Activated CD4-positive, alpha-beta T cell treated with anti-CD3 and anti-CD28 coated beads for 48 hours (primary cell): ENCODE measurements around the gene ATP8B2.
"Not testable (repeated sequence)": the region's sequence is repeated elsewhere in the genome, so short reads cannot be mapped to it uniquely, and the experiment has no call there.

Experiments
- DNase-seq: peaks from one replicate; pipeline ENCODE4 v3.0.0-alpha.2; 2020

The ATP8B2 gene

DNA sequence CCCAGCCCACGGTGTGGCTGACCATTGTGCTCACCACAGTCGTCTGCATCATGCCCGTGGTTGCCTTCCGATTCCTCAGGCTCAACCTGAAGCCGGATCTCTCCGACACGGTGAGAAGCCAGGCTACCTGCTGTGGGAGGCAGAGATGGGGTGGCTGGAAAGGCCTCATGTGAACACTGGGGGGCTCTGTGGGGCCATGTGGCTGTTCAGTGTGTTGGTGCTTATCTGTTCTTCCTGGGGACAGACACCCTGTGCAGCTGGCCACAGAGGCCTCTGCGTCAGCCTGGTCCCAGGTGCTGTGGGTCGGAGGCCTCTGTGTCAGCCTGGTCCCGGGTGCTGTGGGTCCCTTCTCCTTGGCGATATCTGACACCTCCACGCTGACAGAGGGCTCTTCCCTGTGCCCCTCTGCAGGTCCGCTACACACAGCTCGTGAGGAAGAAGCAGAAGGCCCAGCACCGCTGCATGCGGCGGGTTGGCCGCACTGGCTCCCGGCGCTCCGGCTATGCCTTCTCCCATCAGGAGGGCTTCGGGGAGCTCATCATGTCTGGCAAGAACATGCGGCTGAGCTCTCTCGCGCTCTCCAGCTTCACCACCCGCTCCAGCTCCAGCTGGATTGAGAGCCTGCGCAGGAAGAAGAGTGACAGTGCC is 23.2 kb downstream of the ATP8B2 start:
- DNase-seq = peak; percentile 14

- DNase-seq = no peak
Observed at GRCh38 chr1:154349121-154349520, 23.8 kb downstream of the ATP8B2 start.

- no peak for DNase-seq
Observed at GRCh38 chr1:154350383-154350782, 25.1 kb downstream of the ATP8B2 start.

- no peak for DNase-seq
Observed at GRCh38 chr1:154351363-154352068, 26.2 kb downstream of the ATP8B2 start.

DNA sequence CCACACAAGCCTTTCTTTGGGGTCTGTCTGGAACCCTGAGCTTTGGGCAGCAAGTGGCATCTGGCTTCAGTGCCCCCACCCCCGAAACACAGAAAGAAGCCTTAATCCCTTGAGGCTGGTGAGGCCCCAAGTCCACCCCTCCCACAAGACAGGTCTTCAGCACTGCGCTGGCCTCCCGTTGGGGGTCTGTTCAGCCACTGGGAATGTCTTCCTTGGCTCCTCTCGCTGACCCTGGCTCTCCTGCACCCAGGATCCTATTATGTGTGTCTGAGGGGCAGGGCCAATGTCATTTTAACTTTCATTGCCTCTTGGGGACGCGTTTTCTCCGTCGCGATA is 26.9 kb downstream of the ATP8B2 start:
- DNase-seq = no peak

- peak; percentile 65 for DNase-seq
Observed at GRCh38 chr1:154352581-154353459, 27.5 kb downstream of the ATP8B2 start.

DNA sequence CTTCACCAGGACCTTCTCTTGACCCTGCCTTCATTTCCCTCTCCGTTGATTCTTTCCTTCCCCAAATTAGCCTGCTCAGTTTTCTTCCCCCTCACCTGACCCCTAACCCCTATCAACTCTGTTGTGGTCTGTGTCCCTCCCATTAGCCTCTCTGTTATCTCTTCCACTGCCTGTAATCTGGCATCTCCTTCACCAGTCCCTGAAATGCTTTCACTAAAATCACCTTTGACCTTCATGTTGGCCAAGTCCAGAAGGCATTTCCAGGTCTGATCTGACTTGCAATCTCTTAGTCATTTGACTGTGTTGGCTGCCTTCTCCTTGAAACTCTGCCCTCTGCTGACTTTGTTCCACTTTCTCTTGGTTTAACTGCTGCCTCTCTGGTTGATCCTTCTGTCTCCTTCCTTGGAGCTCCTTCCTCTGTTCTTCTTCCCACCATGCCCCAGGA is 28.2 kb downstream of the ATP8B2 start:
- peak; percentile 47 for DNase-seq

GRCh38 chr1:154353966-154354365 is 28.6 kb downstream of the ATP8B2 start:
- DNase-seq = no peak

- DNase-seq = no peak
Observed at GRCh38 chr1:154358519-154358918, 33.2 kb downstream of the ATP8B2 start.

DNA sequence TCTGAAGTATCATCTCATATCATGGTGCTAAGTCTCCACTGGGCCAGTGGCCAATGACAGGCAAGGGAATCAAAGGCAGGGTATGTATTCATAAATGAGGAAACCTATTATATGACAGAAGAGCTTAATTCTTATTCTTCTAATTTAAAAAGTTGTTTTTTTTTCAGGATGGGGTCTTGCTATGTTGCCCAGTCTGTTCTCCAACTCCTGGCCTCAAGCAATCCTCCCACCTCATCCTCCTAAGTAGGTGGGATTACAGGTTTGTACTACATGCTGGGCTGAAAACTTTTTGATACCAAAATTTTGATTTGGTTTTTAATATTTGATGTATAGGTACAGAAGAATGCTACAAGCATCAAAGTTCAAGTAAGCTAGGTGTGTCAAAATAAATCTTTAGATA is 35.0 kb downstream of the ATP8B2 start:
- DNase-seq = no peak

GRCh38 chr1:154360881-154361280 is 35.6 kb downstream of the ATP8B2 start:
- not testable (repeated sequence) for DNase-seq

GRCh38 chr1:154361357-154361756 is 36.0 kb downstream of the ATP8B2 start:
- DNase-seq = no peak

DNA sequence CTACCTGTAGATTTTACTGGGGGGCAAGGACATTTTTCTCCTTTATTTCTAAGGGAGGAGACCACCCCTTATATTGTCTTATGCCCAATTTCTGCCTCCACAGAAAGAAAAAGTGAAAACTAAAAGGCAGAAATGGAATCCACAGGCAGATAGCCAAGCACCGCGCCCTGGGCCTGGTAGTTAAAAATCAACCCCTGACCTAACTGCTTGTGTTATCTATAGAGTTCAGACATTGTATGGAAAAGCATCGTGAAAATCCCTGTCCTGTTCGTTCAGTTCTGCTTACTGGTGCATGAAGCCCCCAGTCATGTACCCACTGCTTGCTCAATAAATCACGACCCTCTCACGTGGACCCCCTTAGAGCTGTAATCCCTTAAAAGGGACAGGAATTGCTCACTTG is 46.1 kb downstream of the ATP8B2 start:
- no peak for DNase-seq

DNA sequence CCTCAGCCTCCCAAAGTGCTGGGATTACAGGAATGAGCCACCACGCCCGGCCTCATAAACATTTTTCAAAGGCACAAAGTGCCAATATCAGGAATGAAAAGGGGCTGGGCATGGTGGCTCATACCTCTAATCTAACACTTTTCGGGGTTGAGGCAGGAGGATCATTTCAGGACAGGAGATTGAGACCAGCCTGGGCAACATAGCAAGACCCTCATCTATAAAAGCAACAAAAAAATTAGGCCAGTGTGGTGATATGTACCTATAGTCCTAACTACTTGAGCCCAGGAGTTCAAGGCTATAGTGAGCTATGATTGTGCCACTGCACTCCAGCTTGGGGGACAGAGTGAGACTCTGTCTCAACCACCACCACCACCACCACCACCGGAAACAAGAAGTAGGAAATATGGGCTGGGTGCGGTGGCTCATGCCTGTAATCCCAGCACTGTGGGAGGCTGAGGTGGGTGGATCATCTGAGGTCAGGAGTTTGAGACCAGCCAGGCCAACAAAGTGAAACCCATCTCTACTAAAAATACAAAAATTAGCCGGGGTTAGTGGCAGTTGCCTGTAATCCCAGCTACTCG is 48.5 kb downstream of the ATP8B2 start:
- DNase-seq = peak; percentile 57

- DNase-seq = no peak
Observed at GRCh38 chr1:154379301-154379700, 54.0 kb downstream of the ATP8B2 start.

GRCh38 chr1:154384650-154385489 is 59.5 kb downstream of the ATP8B2 start:
- no peak for DNase-seq

DNA sequence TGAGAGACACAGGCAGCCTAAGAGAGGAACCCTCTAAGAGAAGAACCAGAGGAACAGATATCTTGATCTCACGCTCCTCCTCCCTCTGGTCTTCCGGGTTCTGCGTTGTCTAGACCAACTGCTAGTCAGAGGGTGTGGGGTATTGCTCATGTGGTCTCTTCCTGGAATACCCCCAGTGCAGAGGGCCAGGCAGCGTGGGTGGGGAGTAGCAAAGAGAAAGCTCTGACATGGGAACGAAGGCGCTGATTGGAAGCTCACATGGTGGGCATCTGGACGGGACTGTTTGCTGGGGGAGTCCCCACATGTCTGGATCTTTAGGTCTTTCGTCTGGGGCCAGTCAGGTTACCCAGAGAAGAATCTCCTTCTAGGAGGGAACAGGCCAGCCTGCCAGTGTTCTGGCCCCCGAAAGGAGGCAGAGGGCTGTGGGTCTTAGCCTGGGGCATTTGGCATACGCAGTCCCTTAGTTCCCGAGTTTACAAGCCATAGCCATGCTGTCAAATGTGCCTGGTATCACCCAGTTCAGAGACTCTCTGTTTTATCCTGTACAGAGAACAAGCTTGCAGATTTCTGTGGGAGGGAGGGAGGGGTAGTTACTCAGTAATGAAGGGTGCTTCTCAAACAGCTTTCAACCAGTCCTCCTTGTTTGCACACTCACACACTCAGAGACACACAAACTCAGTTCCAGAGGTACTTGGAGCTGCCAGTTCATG is 61.5 kb downstream of the ATP8B2 start:
- DNase-seq = peak; percentile 87

- no peak for DNase-seq
Observed at GRCh38 chr1:154391086-154391770, 65.9 kb downstream of the ATP8B2 start.

DNA sequence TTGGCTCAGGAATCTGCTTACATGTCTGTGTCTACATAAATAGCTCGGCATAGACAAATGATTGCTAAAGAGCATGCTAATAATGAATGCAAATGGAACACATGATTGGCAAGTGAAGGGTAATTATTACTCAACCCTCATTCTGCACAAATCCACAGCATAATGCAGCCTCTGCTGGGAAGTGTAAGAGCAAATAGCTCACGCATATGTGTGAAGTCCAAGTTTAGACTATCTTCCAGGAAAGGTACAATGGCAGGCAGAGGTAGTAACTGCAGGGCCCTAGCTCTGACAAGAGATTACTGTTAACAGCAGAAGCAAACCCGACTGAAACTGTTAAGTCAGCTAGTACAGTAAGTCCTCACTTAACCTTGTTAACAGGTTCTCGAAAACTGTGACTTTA is 72.8 kb downstream of the ATP8B2 start:
- DNase-seq = no peak

DNA sequence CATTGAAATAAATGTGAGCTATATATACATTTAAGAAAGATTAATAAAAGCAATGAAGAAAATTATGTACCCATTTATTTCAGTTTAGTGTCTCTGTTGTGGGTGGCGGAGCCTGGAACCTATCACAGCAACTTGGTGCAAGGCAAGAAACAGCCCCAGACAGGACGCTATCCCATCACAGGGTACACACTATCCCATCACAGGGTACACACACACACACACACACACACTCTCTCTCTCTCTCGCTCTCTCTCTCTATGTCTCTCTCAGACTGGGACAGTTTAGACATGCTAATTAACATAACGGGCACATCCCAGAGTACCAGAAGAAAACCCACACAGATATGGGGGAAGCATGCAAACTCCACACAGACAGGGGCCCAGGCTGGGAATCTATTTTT is 73.4 kb downstream of the ATP8B2 start:
- no peak for DNase-seq

DNA sequence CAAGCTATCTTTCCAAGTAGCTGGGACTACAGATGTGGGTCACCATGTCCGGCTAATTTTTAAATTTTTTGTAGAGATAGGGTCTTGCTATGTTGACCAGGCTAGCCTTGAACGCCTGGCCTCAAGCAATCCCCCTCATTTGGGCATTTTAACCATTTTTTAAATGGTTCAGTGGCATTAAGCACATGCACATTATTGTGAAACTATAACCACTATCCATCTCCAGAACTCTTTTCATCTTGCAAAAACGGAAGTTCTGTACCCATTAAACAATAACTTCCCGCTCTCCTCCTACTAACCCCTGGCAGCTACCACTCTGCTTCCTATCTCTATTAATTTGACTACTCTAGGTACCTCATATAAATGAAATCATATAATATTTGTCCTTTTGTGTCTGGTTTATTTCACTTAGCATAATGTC is 75.1 kb downstream of the ATP8B2 start:
- no peak for DNase-seq
